ENCODE measurements around the gene CHID1.

Gene CHID1
- total RNA-seq = 17.2 to 57.6 (median 34.1) reads per million in 18 experiments

- DNase-seq = peak; percentile 83
These were observed at the start of gene CHID1 for GRCh38 chr11:910589-911030. TSS of gene CHID1 (minus strand) at chr11:910810. CDS start at chr11:904816, 5,994 bp downstream.

GRCh38 chr11:959608-960007, 49.0 kb upstream of the CHID1 start:
- no peak for DNase-seq

- DNase-seq = no peak
These were observed 48.4 kb upstream of the CHID1 start for GRCh38 chr11:959027-959426.

- no peak for DNase-seq
These were observed 47.5 kb upstream of the CHID1 start for GRCh38 chr11:958101-958500.

- DNase-seq = no peak
These were observed 46.8 kb upstream of the CHID1 start for GRCh38 chr11:957212-957920.

- no peak for DNase-seq
These were observed 44.8 kb upstream of the CHID1 start for GRCh38 chr11:955154-956063.

GRCh38 chr11:954392-955153, 44.0 kb upstream of the CHID1 start:
- peak; percentile 49 to 65 for DNase-seq

- no peak for DNase-seq
These were observed 42.9 kb upstream of the CHID1 start for GRCh38 chr11:953512-953911.

GRCh38 chr11:952406-953385, 42.1 kb upstream of the CHID1 start:
- no peak for DNase-seq

GRCh38 chr11:951507-951906, 40.9 kb upstream of the CHID1 start:
- no peak for DNase-seq

- DNase-seq = no peak
These were observed 37.1 kb upstream of the CHID1 start for GRCh38 chr11:947744-948143.

GRCh38 chr11:945986-946385, 35.4 kb upstream of the CHID1 start:
- DNase-seq = no peak

GRCh38 chr11:944711-945470, 34.3 kb upstream of the CHID1 start:
- no peak for DNase-seq

- DNase-seq = peak; percentile 23 to 55
These were observed 32.2 kb upstream of the CHID1 start for GRCh38 chr11:942823-943222.

- no peak for DNase-seq
These were observed 30.0 kb upstream of the CHID1 start for GRCh38 chr11:940496-941135.

GRCh38 chr11:937841-938261, 27.2 kb upstream of the CHID1 start:
- DNase-seq = no peak

GRCh38 chr11:936199-936598, 25.6 kb upstream of the CHID1 start:
- DNase-seq = no peak

- DNase-seq = no peak
These were observed 23.9 kb upstream of the CHID1 start for GRCh38 chr11:934527-934926.

GRCh38 chr11:933936-934335, 23.3 kb upstream of the CHID1 start:
- DNase-seq = no peak

GRCh38 chr11:933142-933851, 22.7 kb upstream of the CHID1 start:
- DNase-seq = peak; percentile 53 to 59

Data from inflammatory macrophage (primary cell).